ENCODE data around the gene HERC4.
"Not testable (repeated sequence)": the region's sequence is repeated elsewhere in the genome, so short reads cannot be mapped to it uniquely, and the experiment has no call there.

HERC4 gene

GRCh38 chr10:68090586-68090985, 15.5 kb upstream of the HERC4 start:
- DNase-seq = no peak

GRCh38 chr10:68088740-68089139, 13.7 kb upstream of the HERC4 start:
- DNase-seq = no peak

GRCh38 chr10:68087685-68088401, 12.8 kb upstream of the HERC4 start:
- no peak for DNase-seq

GRCh38 chr10:68086910-68087684, 12.0 kb upstream of the HERC4 start:
- DNase-seq = no peak

GRCh38 chr10:68086011-68086410, 10.9 kb upstream of the HERC4 start:
- no peak for DNase-seq

GRCh38 chr10:68084469-68084868, 9.4 kb upstream of the HERC4 start:
- DNase-seq = no peak

- no peak for DNase-seq
Measured at GRCh38 chr10:68083953-68084352, 8.9 kb upstream of the HERC4 start.

GRCh38 chr10:68082872-68083271, 7.8 kb upstream of the HERC4 start:
- no peak for DNase-seq

GRCh38 chr10:68081916-68082315, 6.8 kb upstream of the HERC4 start:
- no peak for DNase-seq

- DNase-seq = no peak
Measured at GRCh38 chr10:68080853-68081431, 5.9 kb upstream of the HERC4 start.

- DNase-seq = no peak
Measured at GRCh38 chr10:68079434-68079833, 4.4 kb upstream of the HERC4 start.

GRCh38 chr10:68077026-68077425, 1.9 kb upstream of the HERC4 start:
- DNase-seq = no peak

GRCh38 chr10:68076081-68076480, 998 bp upstream of the HERC4 start:
- DNase-seq = not testable (repeated sequence)

GRCh38 chr10:68075550-68076004, 494 bp upstream of the HERC4 start:
- no peak for DNase-seq

GRCh38 chr10:68074031-68074774, 880 bp downstream of the HERC4 start:
- no peak for DNase-seq

GRCh38 chr10:68073631-68074030, 1.5 kb downstream of the HERC4 start:
- no peak for DNase-seq

GRCh38 chr10:68067508-68067907, 7.6 kb downstream of the HERC4 start:
- no peak for DNase-seq

- no peak for DNase-seq
Measured at GRCh38 chr10:68067029-68067428, 8.1 kb downstream of the HERC4 start.

GRCh38 chr10:68053553-68053952, 21.5 kb downstream of the HERC4 start:
- no peak for DNase-seq

- no peak for DNase-seq
Measured at GRCh38 chr10:68052463-68052862, 22.6 kb downstream of the HERC4 start.

- no peak for DNase-seq
Measured at GRCh38 chr10:68049289-68050078, 25.6 kb downstream of the HERC4 start.

Data from T-helper 9 cell (primary cell).